Upper lobe of right lung (tissue), 1 donor: ENCODE results near the gene SLC37A4. TPM values are rescaled to one million over a fixed set of nuclear protein-coding genes. Genes with fewer than 3 reads are reported as not detected.

Experiments used
- ATAC-seq: fragments of 200-7000 bp; cut with Tn5 transposase; one replicate; pipeline ENCODE4 v1.9.1; 2020; ENCODE audit warnings: mild to moderate bottlenecking, moderate library complexity
- DNase-seq: peaks from one replicate; pipeline ENCODE4 v3.0.0-alpha.2; 2020
- H3K27ac ChIP-seq: fragments of 200-600 bp; one replicate; pipeline ENCODE4 v1.8.0; 2022
- H3K27me3 ChIP-seq: fragments of 200-600 bp; one replicate; pipeline ENCODE4 v1.8.0; 2022; ENCODE audit warnings: mild to moderate bottlenecking
- H3K36me3 ChIP-seq: fragments of 200-600 bp; one replicate; pipeline ENCODE4 v1.8.0; 2022
- H3K4me1 ChIP-seq: fragments of 200-600 bp; one replicate; pipeline ENCODE4 v1.8.0; 2022
- H3K4me3 ChIP-seq: fragments of 200-600 bp; one replicate; pipeline ENCODE4 v1.8.0; 2022; ENCODE audit warnings: mild to moderate bottlenecking
- H3K9me3 ChIP-seq: fragments of 200-600 bp; one replicate; pipeline ENCODE4 v1.8.0; 2022
- CTCF ChIP-seq: fragments of 200-600 bp; IDR thresholded peaks from one replicate; pipeline ENCODE4 v1.8.0; 2022; ENCODE audit warnings: antibody characterized with exemption
- intact Hi-C: fragments of 100-400 bp; cut with DNase I; formaldehyde crosslinking; loops from one replicate; pipeline ENCODE4 v1.11.0; 2022
- total RNA-seq: library from RNA; stranded (reverse); fragmentation: NEBNext Ultra II Directional; extraction: Animal tissue kit (Norgen Biotek cat#: 25700); gene quantifications from one replicate; pipeline ENCODE4 v1.2.1, GENCODE V29; 2021
- donor health status: DM: no; HTN: yes; CAD: no; lungs with severe emphysema.

Gene SLC37A4
- total RNA-seq, 1 donor from 2014 or later: 19.3 TPM

GRCh38 chr11:119054418-119054817, 23.7 kb upstream of the SLC37A4 start:
- TF ChIP-seq CTCF: no peak
- Histone ChIP-seq H3K9me3 (no peaks in the 10 kb centered on the region), H3K4me1 (peaks cover 18% of the 10 kb centered on the region), H3K27me3 (no peaks in the 10 kb centered on the region), H3K4me3 (no peak overlapping the region), H3K27ac (no peak overlapping the region), H3K36me3 (peaks cover 60% of the 10 kb centered on the region)
- intact Hi-C loops: no loop called here
- ATAC-seq (no peak), DNase-seq (no peak)

- no peak for DNase-seq
- Histone ChIP-seq H3K4me3 (no peak overlapping the region), H3K36me3 (peaks cover 81% of the 10 kb centered on the region), H3K27me3 (no peaks in the 10 kb centered on the region), H3K27ac (no peak overlapping the region), H3K9me3 (no peaks in the 10 kb centered on the region), H3K4me1 (peaks cover 12% of the 10 kb centered on the region)
- intact Hi-C loops: no loop called here
- ATAC-seq: no peak
- no peak for TF ChIP-seq CTCF
These were observed 21.6 kb upstream of the SLC37A4 start for GRCh38 chr11:119052163-119052814.

GRCh38 chr11:119051440-119052162, 20.9 kb upstream of the SLC37A4 start:
- no peak overlapping the region for H3K27ac ChIP-seq
- TF ChIP-seq CTCF: no peak
- intact Hi-C loops: no loop called here
- no peak overlapping the region for H3K4me3 ChIP-seq
- no peak for DNase-seq
- H3K4me1 ChIP-seq: peaks cover 12% of the 10 kb centered on the region
- no peaks in the 10 kb centered on the region for H3K27me3 ChIP-seq
- ATAC-seq: no peak
- peaks cover 88% of the 10 kb centered on the region for H3K36me3 ChIP-seq
- H3K9me3 ChIP-seq: no peaks in the 10 kb centered on the region

- no peak overlapping the region for H3K4me3 ChIP-seq
- ATAC-seq: no peak
- H3K9me3 ChIP-seq: no peaks in the 10 kb centered on the region
- peaks cover 94% of the 10 kb centered on the region for H3K36me3 ChIP-seq
- intact Hi-C loops: no loop called here
- no peak overlapping the region for H3K27ac ChIP-seq
- H3K27me3 ChIP-seq: no peaks in the 10 kb centered on the region
- no peak for TF ChIP-seq CTCF
- H3K4me1 ChIP-seq: no peaks in the 10 kb centered on the region
- DNase-seq: no peak
These were observed 18.4 kb upstream of the SLC37A4 start for GRCh38 chr11:119049081-119049480.

GRCh38 chr11:119048644-119049043, 18.0 kb upstream of the SLC37A4 start:
- Histone ChIP-seq H3K36me3 (peaks cover 89% of the 10 kb centered on the region), H3K27me3 (no peaks in the 10 kb centered on the region)

More at GRCh38 chr11:119048644-119049043, 18.0 kb upstream of the SLC37A4 start:
- intact Hi-C loops: no loop called here
- Histone ChIP-seq H3K27ac (no peak overlapping the region), H3K9me3 (no peaks in the 10 kb centered on the region), H3K4me3 (no peak overlapping the region), H3K4me1 (no peaks in the 10 kb centered on the region)
- no peak for TF ChIP-seq CTCF
- ATAC-seq (no peak), DNase-seq (no peak)
